ENCODE data around the gene CCDC38. TPM values are rescaled to one million over a fixed set of nuclear protein-coding genes. Genes with fewer than 3 reads are reported as not detected.
A peak's percentile ranks its signal among the peaks of the same experiment; 100 is the strongest.

The CCDC38 gene
- total RNA-seq, 2 experiments from 2014 or later: not detected

DNA sequence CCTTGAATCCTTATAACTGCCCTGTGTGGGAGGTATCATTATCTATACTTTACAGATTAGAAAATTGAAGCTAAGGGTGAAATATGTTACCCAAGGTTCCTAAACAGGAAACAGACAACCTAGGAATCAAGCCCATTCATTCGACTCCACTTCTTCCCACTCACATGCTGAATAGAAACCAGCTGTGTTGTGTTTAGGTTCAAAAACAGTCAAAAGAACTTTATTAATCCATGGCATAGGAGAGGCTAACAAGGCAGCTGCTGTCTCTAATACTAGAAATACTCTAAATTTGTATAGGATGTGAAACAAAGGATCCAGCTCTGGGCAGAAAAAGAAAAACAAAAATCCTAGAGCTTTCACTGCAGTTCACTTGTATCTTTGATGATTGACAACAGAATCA lies 10.6 kb upstream of the CCDC38 start:
- no peaks in the 10 kb centered on the region for H3K9me3 Mint-ChIP-seq
- peaks cover 15% of the 10 kb centered on the region for H3K27me3 Mint-ChIP-seq
- POLR2A ChIA-PET: no interaction called here
- DNase-seq: no peak
- H3K4me1 Mint-ChIP-seq: no peaks in the 10 kb centered on the region
- CTCF ChIA-PET: interaction anchor here (1.2 kb wide), 1 partner anchor 20 kb away, joined by 3 read pairs; no protein-coding TSS in a partner anchor
- H3K36me3 Mint-ChIP-seq (ENCODE audit: low read depth): no peaks in the 10 kb centered on the region
- no peak overlapping the region for H3K4me3 Mint-ChIP-seq
- H3K27ac Mint-ChIP-seq: no peak overlapping the region

DNA sequence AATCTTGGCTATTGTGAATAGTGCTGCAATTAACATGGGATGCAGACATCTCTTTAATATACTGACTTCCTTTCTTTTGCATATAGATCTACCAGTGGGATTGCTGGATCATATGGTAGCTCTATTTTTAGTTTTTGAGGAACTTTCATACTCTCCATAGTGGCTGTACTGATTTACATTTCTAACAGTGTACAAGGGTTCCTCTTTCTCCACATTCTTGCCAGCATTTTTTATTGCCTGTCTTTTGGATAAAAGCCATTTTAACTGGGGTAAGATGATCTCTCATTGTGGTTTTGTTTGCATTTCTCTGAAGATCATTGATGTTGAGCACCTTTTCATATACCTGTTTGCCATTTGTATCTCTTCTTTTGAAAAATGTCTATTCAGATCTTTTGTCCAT lies 9.1 kb upstream of the CCDC38 start:
- Mint-ChIP-seq H3K4me1 (no peaks in the 10 kb centered on the region), H3K27ac (no peak overlapping the region), H3K9me3 (no peaks in the 10 kb centered on the region), H3K27me3 (peaks cover 15% of the 10 kb centered on the region), H3K4me3 (no peak overlapping the region), H3K36me3 (ENCODE audit: low read depth) (no peaks in the 10 kb centered on the region)
- no peak for DNase-seq
- POLR2A ChIA-PET: no interaction called here
- CTCF ChIA-PET: interaction anchor here (0.8 kb wide), 1 partner anchor 80 kb away, joined by 3 read pairs; no protein-coding TSS in a partner anchor

DNA sequence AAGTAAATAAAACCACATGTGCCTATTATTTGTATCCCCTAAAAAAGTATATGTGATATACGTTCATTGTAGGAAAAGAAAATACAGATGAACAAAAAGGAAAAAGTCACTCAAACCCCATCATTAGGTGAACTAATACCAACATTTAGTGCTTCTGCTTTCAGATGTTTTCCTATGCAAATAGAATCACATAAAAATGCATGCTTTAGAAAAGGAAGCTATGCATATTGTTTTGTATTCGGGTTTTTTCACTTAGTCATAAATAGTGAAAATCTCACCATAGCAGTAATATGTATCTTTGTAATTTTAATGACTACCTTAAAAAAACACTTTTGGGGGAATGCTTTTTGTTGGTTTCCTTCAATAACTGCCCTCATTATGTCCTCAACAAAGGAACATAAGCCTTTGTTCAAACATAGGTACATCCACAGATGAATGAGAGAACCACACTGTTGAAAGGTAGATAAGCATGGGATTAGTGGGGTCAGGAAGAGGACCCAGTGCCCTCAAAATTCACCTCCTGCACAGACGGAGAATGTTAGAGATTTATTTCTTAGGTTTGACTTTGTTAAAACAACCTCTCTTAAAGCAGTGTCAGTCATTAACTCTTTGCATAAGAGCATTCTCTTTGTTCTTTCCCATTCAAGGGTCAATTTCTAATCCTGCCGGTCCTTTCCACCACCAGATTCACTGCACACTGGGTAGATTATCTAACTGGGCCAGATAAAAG lies 7.2 kb upstream of the CCDC38 start:
- Mint-ChIP-seq H3K27ac (no peak overlapping the region), H3K27me3 (peaks cover 19% of the 10 kb centered on the region), H3K9me3 (no peaks in the 10 kb centered on the region), H3K4me1 (no peaks in the 10 kb centered on the region), H3K4me3 (no peak overlapping the region), H3K36me3 (ENCODE audit: low read depth) (no peaks in the 10 kb centered on the region)
- POLR2A ChIA-PET: no interaction called here
- no peak for DNase-seq
- CTCF ChIA-PET: no interaction called here

DNA sequence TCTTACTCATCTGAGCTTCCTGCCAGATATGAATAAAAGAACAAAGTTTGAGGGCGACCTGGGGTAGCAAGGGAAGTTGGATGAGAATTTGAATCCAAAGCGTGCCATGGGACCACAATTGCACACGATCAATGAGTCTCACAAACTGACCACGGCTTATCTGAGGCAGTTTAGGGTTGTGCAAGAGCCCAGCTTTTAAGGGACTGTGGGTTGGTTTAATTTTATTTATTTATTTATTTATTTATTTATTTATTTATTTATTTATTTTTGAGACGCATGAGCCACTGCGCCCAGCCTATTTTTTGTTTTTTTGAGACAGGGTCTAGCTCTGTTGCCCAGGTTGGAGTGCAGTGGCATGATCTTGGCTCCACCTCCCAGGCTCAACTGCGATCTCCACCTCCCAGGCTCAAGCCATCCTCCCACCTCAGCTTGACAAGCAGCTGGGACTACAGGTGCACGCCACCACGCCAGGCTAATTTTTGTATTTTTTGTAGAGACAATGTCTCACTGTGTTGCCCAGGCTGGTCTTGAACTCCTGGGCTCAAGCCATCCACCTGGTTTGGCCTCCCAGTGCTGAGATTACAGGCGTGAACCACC lies 1.8 kb upstream of the CCDC38 start:
- ChIA-PET CTCF (interaction anchor here (1.0 to 4.2 kb wide), 4 partner anchors 11 to 56 kb away, joined by 3 to 12 read pairs (median 4); no protein-coding TSS in a partner anchor), POLR2A (no interaction called here)
- no peaks in the 10 kb centered on the region for H3K9me3 Mint-ChIP-seq
- no peaks in the 10 kb centered on the region for H3K36me3 Mint-ChIP-seq (ENCODE audit: low read depth)
- peak overlapping the region; percentile 94 for H3K4me3 Mint-ChIP-seq
- H3K27me3 Mint-ChIP-seq: peaks cover 6% of the 10 kb centered on the region
- peaks cover 10% of the 10 kb centered on the region for H3K4me1 Mint-ChIP-seq
- peak overlapping the region; percentile 36 for H3K27ac Mint-ChIP-seq
- DNase-seq: no peak

DNA sequence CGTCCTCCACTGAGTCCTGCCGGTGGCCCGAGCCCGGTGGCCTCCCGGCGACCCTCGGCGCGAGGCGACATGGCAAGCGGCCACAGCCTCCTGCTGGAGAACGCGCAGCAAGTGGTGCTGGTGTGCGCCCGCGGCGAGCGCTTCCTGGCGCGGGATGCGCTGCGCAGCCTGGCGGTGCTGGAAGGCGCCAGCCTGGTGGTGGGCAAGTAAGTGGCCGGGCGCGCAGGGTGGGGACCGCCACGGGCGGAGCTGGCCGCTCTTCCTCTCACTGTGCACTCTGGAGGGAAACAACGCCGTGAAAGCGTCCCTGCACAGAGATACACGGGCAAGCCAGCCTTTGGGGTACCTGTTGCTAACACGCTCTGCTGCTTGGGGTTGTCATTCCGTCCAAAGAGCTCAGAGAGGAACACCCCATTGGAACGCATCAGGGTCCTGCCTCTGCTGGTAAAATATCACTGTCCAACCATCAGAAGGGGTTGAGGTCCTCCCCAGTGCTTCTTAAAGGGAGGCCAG lies 972 bp upstream of the CCDC38 start, which contains the start of gene AMDHD1:
TSS of gene AMDHD1 (plus strand) at position 2 of the 513 bp plus-strand sequence. CDS start at position 70, 68 bp downstream.
- peak; percentile 66 for DNase-seq
- Mint-ChIP-seq H3K4me3 (peak within 1 kb of the TSS; percentile 94), H3K27me3 (peaks cover 7% of the 10 kb centered on the region), H3K36me3 (ENCODE audit: low read depth) (no peaks in the 10 kb centered on the region), H3K27ac (peak within 1 kb of the TSS; percentile 91), H3K4me1 (peaks cover 10% of the 10 kb centered on the region), H3K9me3 (no peaks in the 10 kb centered on the region)
- POLR2A ChIA-PET: interaction anchor here (0.6 kb wide), 1 partner anchor 383 kb away, joined by 3 read pairs; no protein-coding TSS in a partner anchor
- CTCF ChIA-PET: interaction anchor here (0.7 to 4.2 kb wide), 6 partner anchors 16 to 69 kb away, joined by 3 to 12 read pairs (median 4); no protein-coding TSS in a partner anchor

DNA sequence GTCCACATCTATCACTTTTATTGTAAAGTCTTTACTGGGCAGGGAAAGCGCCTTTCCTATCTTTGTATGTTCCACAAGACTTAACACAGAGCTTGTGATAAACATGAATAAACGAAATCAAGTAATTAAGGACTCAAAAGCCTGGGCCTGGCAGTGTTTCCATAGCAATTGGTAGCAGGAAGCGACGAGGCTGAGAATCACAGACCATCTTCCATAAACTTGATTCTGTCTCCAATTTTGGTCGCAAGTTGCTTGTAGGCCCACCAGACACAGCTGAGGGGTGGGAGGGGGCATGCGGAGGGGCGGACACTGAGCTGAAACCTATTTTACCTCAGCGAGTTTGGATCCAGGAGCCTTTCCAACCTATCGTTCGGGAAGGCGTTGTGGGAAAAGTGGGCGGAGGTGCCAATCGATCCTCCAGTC lies 302 bp downstream of the CCDC38 start:
- ChIA-PET POLR2A (no interaction called here), CTCF (interaction anchor here (0.6 to 4.2 kb wide), 4 partner anchors 17 to 273 kb away, joined by 4 to 12 read pairs (median 4); no protein-coding TSS in a partner anchor)
- H3K4me1 Mint-ChIP-seq: peaks cover 10% of the 10 kb centered on the region
- H3K27ac Mint-ChIP-seq: peak overlapping the region; percentile 91
- H3K4me3 Mint-ChIP-seq: peak overlapping the region; percentile 94
- DNase-seq: peak; percentile 8
- H3K27me3 Mint-ChIP-seq: peaks cover 10% of the 10 kb centered on the region
- H3K9me3 Mint-ChIP-seq: no peaks in the 10 kb centered on the region
- no peaks in the 10 kb centered on the region for H3K36me3 Mint-ChIP-seq (ENCODE audit: low read depth)

DNA sequence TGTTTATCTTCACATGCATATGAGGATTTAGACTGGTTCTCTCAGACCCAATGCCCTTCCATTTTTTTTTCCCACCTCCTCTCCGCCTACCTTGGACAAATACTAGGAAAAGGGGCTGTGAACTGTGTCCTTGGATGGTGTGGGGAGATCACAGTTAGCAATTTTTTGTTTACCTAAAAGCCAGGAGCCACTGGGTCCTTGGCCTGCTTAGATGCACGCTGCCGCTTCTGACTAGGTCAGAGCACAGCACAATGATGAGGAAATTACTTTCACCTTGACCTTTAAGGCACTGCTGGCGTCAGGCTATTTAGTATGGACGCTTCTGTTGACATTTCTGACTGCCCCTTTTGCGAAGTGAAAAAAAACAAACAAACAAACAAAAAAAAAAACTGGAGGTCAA lies 1.9 kb downstream of the CCDC38 start:
- Mint-ChIP-seq H3K36me3 (ENCODE audit: low read depth) (no peaks in the 10 kb centered on the region), H3K27ac (no peak overlapping the region), H3K4me3 (no peak overlapping the region), H3K27me3 (peaks cover 7% of the 10 kb centered on the region), H3K4me1 (peaks cover 10% of the 10 kb centered on the region), H3K9me3 (no peaks in the 10 kb centered on the region)
- ChIA-PET POLR2A (no interaction called here), CTCF (interaction anchor here (0.9 to 4.2 kb wide), 2 partner anchors 24 to 57 kb away, joined by 3 to 12 read pairs; no protein-coding TSS in a partner anchor)
- DNase-seq: no peak

DNA sequence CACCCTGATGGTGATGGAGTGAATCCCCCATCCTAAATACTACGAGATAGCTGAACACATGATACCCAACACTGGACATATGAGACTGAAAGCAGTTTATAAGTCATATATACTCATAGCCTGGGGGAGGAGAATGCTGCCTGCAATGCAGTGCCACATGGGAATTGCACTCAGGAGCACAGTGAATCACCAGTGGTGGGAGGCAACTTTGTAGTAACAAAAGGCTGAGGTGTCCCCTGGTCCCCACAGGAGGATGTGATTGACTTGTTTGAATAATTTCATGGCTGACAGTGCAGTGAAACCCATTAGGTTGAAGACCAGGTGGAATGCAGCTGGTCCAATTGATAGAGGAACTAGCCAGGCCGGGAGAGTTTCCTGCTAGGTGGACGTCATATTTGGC lies 20.2 kb downstream of the CCDC38 start:
- Mint-ChIP-seq H3K27me3 (peaks cover 8% of the 10 kb centered on the region), H3K4me3 (no peak overlapping the region), H3K9me3 (no peaks in the 10 kb centered on the region), H3K36me3 (ENCODE audit: low read depth) (no peaks in the 10 kb centered on the region), H3K27ac (no peak overlapping the region), H3K4me1 (no peaks in the 10 kb centered on the region)
- DNase-seq: no peak
- ChIA-PET CTCF (no interaction called here), POLR2A (no interaction called here)

DNA sequence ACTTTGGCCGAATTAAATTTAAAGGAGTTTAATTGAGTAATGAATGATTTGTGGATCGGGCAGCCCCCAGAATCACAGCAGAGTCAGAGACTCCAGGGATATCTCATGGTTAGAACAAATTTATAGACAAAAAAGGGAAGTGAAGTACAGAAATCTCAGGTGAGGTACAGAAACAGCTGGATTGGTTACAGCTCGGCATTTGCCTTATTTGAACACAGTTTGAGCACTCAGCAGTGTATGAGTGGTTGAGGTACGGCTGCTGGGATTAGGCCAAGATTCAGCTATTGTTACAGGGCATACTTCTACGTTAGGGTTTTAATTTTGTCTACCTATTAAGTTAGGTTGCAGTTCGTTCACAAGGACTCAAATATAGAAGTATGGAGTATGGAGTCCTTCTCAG lies 23.3 kb downstream of the CCDC38 start:
- Mint-ChIP-seq H3K4me1 (no peaks in the 10 kb centered on the region), H3K36me3 (ENCODE audit: low read depth) (no peaks in the 10 kb centered on the region), H3K27me3 (peaks cover 20% of the 10 kb centered on the region), H3K4me3 (no peak overlapping the region), H3K27ac (no peak overlapping the region), H3K9me3 (no peaks in the 10 kb centered on the region)
- CTCF ChIA-PET: interaction anchor here (1.0 to 3.6 kb wide), 3 partner anchors 40 to 296 kb away, joined by 4 to 15 read pairs (median 5); no protein-coding TSS in a partner anchor
- POLR2A ChIA-PET: no interaction called here
- DNase-seq: no peak

DNA sequence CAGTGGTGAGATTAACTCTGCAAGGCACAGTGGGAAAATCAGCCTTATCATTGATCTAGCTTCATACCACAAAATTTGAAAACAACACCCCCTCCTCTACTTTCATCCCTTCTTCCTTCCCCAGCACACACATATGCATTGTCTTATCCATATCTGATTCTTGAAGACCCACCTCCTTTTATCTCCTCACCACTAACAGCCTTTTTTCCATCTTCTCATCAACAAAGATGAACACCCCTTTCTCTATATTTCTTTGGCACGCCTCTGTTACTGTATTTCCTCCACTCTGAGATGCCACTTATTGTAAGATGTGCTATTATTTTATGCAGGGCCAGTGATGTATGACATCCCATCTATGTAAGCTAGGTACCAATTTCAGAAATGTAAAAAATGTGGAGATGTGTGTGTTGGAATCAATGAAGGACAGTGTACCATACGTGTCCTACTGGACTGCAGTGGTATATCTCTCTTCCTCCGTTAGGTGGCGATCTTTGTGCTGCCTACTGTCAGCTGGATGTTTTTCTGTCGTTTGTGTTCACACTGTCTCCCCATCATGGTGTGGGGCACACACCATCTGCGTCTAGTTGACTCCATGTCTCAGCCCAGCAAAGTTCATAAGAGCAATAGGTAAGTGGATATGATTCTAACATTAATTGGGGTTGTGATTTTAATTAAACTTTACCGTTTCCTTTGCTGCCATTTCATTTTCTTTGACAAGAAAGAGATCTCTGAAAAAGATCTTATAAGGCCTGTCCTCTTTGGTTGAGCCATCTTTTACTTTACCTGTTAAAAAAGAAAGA lies 24.0 kb downstream of the CCDC38 start:
- Mint-ChIP-seq H3K4me1 (no peaks in the 10 kb centered on the region), H3K4me3 (no peak overlapping the region), H3K27ac (no peak overlapping the region), H3K27me3 (peaks cover 20% of the 10 kb centered on the region), H3K36me3 (ENCODE audit: low read depth) (no peaks in the 10 kb centered on the region), H3K9me3 (no peaks in the 10 kb centered on the region)
- DNase-seq: peak; percentile 63
- ChIA-PET CTCF (interaction anchor here (0.6 to 3.6 kb wide), 5 partner anchors 41 to 297 kb away, joined by 3 to 15 read pairs (median 4); no protein-coding TSS in a partner anchor), POLR2A (no interaction called here)

DNA sequence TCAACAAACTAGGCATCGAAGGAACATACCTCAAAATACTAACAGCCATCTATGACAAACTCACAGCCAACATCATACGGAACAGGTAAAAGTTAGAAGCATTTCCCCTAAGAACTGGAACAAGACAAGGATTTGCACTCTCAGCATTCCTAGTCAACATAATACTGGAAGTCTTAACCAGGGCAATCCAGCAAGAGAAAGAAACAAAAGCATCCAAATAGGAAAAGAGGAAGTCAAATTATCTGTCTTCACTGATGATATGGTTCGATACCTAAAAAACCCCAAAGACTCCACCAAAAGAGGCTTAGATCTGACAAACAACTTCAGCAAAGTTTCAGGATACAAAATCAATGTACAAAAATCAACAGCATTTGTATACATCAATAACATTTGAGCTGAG lies 32.5 kb downstream of the CCDC38 start:
- no peaks in the 10 kb centered on the region for H3K4me1 Mint-ChIP-seq
- H3K27me3 Mint-ChIP-seq: peaks cover 30% of the 10 kb centered on the region
- H3K9me3 Mint-ChIP-seq: no peaks in the 10 kb centered on the region
- no peak overlapping the region for H3K4me3 Mint-ChIP-seq
- DNase-seq: no peak
- CTCF ChIA-PET: no interaction called here
- no peak overlapping the region for H3K27ac Mint-ChIP-seq
- POLR2A ChIA-PET: no interaction called here
- no peaks in the 10 kb centered on the region for H3K36me3 Mint-ChIP-seq (ENCODE audit: low read depth)

DNA sequence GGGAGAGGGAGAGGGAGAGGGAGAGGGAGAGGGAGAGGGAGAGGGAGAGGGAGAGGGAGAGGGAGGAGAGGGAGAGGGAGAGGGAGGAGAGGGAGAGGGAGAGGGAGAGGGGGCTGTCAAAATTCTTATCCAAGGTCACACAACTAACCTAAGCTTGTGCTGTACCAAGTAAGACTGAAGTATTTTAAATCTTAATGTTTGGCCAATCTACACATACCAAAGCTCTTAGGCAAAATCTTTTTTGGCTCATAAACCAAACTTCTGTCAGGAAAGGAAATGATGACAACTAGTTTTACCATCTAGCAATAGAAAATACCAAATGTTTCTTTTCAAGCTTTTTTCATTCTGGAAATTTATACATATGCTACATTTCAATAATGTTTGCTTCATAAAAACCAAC lies 33.8 kb downstream of the CCDC38 start:
- no peaks in the 10 kb centered on the region for H3K4me1 Mint-ChIP-seq
- ChIA-PET POLR2A (no interaction called here), CTCF (no interaction called here)
- no peaks in the 10 kb centered on the region for H3K36me3 Mint-ChIP-seq (ENCODE audit: low read depth)
- no peaks in the 10 kb centered on the region for H3K9me3 Mint-ChIP-seq
- no peak overlapping the region for H3K4me3 Mint-ChIP-seq
- H3K27me3 Mint-ChIP-seq: peaks cover 35% of the 10 kb centered on the region
- no peak for DNase-seq
- no peak overlapping the region for H3K27ac Mint-ChIP-seq

Measured in activated CD4-positive, alpha-beta T cell treated with anti-CD3 and anti-CD28 coated beads, Interleukin-2, amount 10 ng/mL, durations not matched to agents 7 days and 5 days (primary cell).